PFSK-1 (cell line): ENCODE results near the gene ACP5.

Experiments
- POLR2AphosphoS5 ChIP-seq: IDR thresholded peaks from 2 replicates; pipeline ENCODE4 v1.6.1; 2012; ENCODE audit warnings: low read depth, mild to moderate bottlenecking, control low read depth, low read length, moderate library complexity
- SIN3A ChIP-seq: IDR thresholded peaks from 2 replicates; pipeline ENCODE4 v1.6.1; 2012; ENCODE audit warnings: mild to moderate bottlenecking, low read length, moderate library complexity, borderline replicate concordance; ENCODE audit not compliant: insufficient read depth

DNA sequence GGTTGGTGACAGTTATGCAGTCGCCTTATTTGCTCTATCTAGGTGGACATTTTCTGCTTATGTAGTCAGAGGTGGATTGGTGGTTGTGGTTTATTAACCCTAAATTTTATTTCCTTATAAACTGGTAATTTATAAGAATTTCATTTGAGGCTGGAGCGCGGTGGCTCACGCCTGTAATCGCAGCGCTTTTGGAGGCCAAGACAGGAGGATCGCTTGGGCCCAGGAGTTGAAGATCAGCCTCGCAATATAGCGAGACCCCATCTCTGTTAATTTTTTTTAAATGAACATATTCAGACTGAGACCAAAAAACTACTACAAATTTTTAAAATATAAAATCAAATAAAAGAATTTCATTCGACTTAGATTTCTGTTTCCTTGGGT is 20.6 kb upstream of the ACP5 start:
- no peak for TF ChIP-seq POLR2AphosphoS5
- no peak for TF ChIP-seq SIN3A
